GM21515 (cell line): ENCODE measurements around the gene VWF.

Experiments
- ATAC-seq: cut with Tn5 transposase; IDR thresholded peaks from one replicate; pipeline ENCODE4 v1.9.1; 2021; ENCODE audit not compliant: unreplicated experiment

VWF gene

DNA sequence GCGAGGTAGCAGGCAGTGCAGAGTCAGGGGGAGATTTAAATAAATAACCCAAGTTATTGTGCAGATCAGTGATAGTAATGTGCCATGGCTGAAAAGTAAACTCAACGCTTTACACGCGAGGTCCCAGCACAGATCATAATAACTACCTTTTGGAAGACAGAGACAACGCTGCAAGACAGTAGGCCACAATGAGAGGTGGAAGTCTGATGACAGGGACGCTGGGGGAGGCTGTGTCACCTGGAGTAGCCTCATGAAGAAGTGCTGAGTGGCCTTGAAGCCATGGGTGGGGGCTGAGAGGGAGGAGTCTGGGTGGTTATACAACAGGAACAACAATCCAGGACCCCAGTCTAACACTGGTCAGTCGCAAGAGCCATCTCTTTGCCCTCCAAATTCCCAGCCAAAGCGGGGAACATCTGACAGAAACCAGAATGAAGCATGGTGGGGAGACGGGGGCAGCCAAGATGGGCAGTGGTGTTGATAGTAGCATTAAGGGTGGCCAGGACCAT is 207.6 kb downstream of the VWF start:
- no peak for ATAC-seq

DNA sequence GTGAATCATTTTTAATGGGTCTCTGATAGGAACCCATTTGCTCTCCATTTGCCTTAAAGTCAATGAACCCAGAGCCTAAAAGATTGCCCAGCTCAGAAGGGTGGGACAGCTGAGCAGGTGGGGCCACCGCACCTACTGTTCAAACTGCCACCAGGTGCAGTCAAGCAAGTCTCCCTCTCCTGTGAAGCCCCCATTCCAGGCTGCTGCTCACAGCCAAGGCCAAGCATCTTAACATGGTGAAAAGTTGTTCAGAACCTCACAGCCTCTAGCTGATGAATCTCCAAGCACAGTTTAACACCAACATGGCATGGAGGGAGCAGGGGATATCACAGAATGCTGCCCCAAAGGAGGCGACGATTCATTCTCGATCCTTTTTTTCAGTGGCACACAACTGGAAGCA is 209.0 kb downstream of the VWF start:
- no peak for ATAC-seq

DNA sequence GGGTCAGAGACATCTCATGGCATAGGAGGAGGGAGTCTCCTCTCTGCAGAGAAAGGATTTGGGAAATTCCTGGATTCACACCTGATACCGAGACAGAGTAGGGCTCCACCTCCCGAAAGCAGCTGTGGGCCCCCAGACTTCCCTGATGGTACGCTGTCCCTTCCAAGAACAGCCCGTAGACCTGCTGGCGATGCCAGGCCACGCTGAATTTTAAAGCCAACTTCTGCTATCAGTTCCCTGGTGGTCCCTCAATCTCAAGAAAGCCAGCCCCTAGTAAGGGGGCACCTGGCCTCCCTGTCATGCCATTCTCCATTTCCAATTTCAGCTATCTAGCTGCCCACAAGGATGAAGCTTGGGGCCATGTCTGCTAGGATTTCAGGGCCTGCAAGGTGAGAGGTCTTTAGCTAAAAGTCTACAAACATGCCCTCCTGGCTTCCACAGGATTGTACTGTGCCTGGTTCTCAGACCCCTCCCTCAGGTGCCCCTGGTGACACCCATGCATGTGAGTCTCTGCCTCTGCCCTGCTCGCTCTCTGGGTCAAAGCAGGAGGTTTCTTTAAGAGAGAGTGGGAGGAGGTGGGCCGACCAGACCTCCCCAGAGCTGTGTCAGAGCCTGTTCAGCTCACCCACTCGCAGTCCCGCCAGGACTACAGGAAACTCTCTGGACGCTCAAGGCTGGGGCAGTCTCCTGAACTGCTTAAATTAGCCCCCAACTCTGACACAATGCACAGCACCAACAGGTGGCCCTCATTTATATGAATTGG is 209.9 kb downstream of the VWF start:
- ATAC-seq: no peak

DNA sequence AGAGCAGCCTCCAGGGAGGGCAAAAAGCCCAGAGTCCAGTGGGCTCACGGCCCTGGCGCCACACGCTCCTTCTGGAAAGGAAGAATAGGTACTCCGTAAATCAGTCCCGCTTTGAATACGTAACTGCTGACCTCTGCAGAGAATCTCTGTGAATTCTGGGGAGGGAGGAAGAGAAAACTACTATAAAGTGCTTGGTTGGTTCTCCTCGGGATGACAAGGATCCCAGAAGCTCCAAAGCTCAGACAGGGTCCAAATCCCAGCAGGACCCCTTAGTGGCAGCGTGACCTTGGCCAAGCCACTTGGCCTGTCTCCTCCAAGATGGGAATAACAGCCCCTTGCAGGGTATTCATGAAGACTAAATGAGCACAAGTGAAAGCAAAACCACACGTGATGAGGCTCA is 211.1 kb downstream of the VWF start:
- no peak for ATAC-seq

DNA sequence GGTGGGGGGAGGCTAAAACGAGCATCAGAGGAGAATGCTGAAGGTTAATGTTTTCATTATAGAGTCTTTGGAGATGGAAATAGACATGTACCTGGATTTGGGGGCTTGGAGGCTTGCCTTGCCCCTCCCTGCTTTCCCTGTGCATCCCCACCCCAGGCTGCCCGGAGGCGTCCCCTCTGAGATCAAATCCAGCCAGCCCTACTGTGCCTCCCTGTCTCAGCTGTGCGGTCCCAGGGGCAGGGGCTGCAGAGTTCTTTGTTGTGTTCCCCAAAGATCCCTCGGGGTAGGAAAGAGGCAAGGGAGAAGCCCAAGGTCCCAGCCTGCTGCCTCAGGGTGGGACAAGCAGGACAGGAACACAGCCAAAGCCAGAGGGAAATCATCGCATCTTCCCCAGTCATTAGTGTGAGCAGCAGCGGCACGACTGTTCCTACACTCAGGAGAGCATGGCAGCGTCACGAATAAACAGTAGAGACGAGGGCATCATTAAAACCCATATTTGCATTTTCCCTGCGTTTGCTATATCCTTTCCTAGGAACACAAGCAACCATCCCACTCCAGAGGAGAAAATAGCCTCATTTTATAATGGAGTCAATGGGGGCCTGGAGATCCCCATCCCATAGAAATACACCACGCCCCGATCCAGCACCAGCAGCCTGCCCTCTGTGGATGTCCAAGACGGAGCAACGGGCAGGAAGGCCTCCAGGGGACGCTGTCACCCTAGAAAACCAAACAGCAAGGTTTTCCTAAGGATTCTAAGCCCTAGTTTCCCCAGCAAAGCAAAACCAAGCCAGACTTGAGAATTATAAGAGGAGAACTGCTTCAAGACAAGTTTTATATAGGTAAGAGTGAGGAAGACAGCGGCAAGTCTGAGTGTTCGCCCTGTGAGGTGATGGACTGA is 211.8 kb downstream of the VWF start:
- no peak for ATAC-seq

DNA sequence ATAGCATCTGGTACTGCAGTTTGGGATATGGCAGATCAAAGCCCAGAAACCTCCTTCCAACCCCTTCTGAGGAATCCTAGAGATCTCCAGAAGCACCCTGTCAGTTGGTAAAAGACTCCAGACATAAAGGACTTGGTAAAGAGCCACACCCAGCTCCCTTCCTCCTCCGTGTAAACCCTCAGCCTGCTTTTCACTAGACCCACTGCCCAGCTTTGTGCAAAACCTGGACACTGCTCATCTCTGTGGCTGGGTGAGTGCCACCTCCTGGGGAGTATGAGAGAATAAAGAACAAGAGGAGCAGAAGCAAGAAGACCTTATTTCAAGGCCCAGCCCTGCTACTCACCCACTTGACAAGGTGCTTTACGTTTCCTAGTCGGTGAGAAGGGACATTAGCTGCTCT is 212.5 kb downstream of the VWF start:
- ATAC-seq: no peak

DNA sequence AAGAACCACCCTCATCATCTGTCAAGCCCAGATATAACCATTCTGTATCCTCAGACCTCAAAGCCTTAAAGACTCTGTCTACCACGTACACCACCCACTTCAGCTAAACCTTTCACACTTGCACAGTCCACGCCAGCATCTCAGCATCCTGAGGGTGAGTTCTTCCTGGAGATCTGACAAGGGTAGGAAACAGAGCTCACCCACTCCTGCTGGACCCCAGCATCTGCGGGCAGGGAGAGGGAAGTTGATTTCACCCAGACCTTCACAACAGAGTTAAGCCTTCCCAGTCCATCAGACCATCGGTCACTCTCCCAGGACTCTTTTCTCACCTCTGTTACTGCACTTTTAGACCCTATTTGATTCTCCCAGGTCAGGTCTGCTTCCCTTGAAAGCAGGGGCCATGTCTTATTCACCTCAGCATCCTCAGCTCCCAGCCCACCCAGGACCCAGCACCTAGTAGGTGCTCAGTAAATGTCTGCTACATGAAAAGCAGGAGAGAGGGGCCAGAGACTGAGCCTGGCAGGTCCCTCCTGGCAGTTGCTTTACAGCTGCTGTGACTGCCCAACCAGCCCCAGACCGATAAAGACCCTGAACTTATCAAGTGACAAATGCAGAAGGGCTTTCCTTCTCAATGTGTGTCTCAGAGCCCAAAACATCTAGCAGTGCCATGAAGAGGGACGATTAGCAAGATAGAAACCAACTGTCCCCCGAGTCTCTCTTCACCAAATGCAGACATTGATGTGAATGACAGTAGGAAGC is 213.5 kb downstream of the VWF start:
- no peak for ATAC-seq

DNA sequence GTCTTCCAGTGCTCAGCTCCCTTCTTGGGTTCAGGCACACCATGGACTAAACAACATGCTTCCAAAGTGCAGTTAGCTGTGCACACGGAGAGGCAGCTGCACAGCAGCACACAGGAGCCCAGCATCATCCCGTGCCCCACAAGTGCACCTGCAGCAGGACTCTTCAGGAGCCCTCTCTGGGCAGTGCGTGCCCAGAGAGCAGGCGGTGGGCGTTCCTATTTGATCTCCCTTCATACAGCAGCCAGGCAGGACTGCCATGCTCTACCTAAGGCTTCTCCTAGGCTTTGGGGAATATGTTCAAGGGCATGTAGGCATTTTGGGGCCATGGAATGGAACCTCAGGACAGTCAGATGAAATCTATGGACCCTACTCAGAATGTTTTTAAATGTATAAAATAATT is 214.9 kb downstream of the VWF start:
- no peak for ATAC-seq

DNA sequence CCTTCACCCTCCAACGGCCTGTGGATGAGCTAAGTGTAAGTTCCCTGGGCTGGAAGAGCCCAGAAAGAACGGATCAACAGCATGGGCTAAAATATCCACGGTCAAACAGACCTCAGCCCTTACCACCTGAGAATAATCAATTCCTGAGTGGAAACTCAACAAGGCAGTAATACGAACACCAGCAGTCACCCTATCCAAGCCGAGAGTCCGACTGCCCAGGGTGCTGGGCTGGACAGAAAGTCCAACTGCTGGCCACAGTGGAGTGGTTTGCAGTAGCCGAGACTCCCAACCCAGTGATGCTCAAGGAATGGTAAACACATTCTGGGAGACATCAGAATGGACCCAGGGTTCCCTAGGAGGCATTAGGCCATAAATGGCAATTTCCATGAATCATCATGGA is 216.2 kb downstream of the VWF start:
- ATAC-seq: no peak

DNA sequence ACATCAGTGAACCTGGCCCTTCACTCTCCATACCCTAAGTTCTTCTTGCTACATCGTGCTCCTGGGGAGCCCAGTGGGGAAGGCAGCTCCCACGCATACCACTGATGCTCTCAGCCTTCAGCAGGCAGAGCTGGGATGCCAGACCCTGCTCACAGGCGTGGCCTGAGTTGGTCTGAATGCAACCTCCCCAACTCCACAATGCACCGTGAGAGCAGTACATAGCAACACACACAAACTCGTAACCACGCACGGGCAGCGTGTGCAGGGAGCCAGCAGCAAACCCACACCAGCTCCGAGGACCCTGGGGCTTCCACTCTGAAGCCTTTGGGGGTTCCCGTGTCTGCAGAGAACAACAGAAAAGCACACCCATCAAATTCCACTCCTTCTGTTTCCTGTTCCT is 216.7 kb downstream of the VWF start:
- ATAC-seq: no peak

DNA sequence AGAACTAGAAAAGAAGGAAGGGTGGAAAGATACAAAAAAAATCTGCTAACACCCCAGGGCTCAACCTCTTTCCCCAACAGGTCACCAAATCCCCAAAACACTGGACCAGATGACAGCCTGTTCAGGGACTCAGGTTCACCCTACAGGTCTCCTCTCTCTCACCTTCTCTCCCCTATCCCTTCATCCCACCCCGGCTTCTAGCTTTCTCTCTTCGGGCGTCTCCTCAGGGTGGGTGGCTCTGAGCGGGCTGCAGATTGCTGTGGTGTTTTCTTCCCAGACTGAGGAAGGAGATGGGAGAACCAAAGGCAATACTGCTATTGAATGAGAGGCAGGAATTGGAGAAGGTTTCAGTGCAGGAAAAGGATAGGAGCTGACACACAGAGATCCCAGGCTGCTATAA is 218.7 kb downstream of the VWF start:
- ATAC-seq: no peak

DNA sequence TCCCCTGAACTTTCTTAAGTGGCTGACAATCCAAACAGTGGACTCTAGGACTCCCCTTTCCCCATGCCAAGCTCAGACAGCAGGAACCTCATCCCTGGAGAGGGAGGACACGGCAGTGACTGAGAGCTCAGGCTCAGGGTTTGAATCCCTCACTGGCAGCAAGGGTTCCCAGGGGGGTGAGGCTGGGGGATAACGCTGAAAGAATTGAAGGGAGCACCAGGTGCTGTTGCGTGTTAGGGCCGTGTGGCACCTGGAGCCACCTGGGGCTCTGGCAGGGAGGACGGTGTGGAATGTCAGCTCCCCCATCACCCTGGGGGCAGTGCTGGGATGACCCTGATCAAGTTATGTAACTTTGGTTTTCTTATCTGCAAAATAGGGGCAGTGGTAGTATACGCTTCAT is 219.5 kb downstream of the VWF start:
- ATAC-seq: no peak

DNA sequence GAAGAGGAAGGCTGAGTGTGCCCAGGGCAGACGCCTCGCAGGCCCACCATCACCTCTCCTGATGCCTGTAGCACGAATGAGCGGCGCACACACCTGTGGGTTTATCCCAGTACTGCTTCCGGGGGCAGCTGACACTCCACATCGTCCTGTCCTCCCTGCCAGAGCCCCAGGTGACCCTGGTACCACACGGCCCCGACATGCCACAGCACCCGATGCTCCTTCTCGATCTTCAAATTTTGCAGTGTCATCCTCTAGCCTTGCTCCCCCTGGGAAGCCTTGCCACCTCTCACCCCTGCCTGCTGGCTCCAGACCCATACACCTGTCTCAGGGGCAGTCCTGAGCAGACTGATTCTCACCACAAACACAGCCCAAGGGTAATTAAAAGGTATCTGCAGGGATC is 220.0 kb downstream of the VWF start:
- ATAC-seq: no peak

DNA sequence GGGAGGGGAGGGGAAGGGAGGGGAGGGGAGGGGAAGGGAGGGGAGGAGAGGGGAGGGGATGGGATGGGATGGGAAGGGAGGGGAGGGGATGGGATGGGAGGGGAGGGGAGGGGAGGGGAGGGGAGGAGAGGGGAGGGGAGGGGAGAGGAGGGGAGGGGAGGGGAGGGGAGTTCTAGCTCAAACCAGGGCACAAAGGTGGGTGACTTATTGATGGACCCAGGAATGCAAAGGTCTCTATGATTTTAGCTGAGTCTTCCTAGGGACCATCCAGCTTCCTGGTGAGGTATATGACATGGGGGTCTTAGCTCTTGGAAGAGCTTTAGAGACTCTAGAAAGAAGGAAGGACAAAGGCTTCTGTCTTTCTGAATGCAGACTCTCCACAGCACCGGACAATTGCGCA is 221.7 kb downstream of the VWF start:
- ATAC-seq: no peak

DNA sequence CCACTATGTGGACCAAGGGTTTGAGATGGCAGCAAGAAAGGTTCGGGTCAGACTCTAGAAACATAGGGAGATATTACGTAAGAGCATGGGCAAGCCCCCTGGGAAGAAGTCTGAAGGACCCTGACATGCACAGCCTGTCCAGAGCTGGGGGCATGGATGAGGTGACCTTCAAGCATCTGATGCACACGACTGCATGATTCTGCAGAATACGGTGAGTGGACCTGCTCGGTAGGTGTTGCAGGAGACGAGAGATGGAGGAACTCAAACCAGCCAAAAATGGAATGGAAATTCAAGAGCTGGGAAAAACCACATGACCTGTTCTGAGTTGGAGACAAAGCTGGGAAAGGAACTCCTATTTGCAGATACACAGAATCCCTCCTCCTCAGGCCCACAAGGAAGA is 223.1 kb downstream of the VWF start:
- ATAC-seq: no peak

DNA sequence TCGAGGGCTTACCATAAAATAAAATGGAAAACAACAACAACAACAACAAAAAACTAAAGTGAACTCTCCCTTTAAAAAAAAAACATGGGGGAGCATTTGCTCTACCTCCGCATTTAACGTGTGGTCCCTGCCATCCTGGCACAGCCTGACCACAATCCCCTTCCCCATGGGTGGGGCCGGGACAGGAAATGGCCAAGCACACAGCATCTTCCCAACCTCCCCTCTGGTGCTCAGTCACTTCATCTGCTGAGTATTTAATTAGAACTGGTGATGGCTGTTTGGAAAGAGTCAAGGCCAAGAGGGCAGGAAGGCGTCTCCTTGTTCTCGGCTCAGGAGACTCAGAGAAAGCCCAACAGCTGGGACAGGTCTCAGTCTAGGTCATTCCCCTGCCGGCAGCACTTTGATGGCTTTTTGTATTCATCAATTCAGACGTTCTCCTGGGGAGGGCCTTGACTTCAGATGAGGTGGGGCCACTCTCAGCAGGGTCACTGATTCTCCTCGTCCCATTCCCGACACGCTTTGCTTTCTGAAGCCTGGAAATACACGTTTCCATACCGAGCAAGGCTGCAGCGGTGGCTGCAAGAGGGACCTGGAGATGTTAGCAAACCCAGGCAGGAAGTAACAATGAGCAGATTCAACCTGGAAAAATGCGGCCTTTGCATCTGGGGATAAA is 223.8 kb downstream of the VWF start:
- ATAC-seq: no peak

DNA sequence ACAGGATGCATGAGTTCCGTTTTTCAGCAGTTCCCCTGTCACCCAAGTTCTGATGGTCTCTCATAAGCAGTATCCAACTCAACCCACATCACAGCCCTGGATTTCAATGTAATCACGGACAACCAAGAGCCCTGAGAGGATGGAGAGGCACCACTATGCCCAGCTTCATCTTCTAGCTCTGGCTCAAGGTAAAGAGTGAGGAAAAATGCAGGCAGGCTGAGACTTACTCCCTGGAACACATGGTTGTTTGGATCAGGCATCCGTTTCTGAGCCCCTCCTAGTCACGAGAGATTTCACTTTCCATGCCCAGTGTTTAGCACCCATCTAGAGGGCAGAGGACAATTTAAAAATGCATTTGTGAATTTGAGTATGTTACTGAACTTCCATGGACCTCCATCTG is 224.4 kb downstream of the VWF start:
- no peak for ATAC-seq

DNA sequence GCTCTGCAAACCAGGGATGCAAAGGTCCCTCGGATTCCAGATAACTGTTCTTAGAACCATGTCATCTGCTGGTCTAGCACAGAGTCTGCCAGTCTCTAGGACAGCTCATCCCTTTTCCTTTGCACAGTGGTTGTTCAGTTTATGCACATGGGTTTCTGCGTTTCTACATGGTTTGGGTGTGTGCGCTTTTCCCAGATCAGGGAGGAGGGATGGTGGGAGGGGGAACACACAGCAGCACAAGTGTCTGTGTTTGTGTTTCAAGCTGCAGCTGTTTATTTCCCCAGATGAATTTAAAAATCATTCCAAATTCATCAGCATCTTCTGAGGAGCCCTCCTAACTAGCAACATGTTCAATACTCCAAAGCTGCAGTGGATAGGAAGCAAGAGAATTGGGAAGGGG is 224.8 kb downstream of the VWF start:
- no peak for ATAC-seq

DNA sequence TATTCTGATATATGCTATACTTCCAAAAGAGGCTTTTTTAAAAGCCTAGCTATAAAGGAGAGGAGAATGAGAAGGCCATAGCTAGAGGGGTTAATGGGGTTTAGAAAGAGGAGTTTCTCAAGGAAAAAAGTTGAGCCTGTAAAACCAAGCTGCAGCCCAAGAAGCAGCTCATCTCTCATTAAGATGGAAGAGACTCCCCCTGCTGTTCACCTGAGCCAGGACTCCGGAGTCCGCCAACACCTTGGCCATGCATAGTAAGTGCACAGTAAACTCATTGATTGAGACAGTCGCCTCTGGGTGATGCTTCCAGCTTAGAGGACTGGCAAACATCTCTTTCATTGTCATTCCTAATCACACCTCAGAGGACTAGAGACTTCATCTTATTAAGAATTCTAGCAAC is 225.6 kb downstream of the VWF start:
- ATAC-seq: no peak
